GM19372 (cell line): ENCODE data around the gene ANTXR1.
"Not testable (repeated sequence)": the region's sequence is repeated elsewhere in the genome, so short reads cannot be mapped to it uniquely, and the experiment has no call there.

Source experiments
- ATAC-seq: cut with Tn5 transposase; IDR thresholded peaks from one replicate; pipeline ENCODE4 v1.9.1; 2021; ENCODE audit warnings: mild to moderate bottlenecking, low read depth, moderate library complexity; ENCODE audit not compliant: unreplicated experiment

Gene ANTXR1

GRCh38 chr2:69171897-69172525, 159.0 kb downstream of the ANTXR1 start:
- no peak for ATAC-seq

- ATAC-seq: no peak
Observed at GRCh38 chr2:69173706-69174105, 160.7 kb downstream of the ANTXR1 start.

- ATAC-seq: not testable (repeated sequence)
Observed at GRCh38 chr2:69174211-69174610, 161.2 kb downstream of the ANTXR1 start.

GRCh38 chr2:69175790-69176715, 163.1 kb downstream of the ANTXR1 start:
- ATAC-seq: no peak

- ATAC-seq: no peak
Observed at GRCh38 chr2:69177063-69177771, 164.2 kb downstream of the ANTXR1 start.

- ATAC-seq: no peak
Observed at GRCh38 chr2:69177785-69178636, 165.0 kb downstream of the ANTXR1 start.

- no peak for ATAC-seq
Observed at GRCh38 chr2:69178756-69179155, 165.8 kb downstream of the ANTXR1 start.

- ATAC-seq: no peak
Observed at GRCh38 chr2:69180227-69180626, 167.2 kb downstream of the ANTXR1 start.

GRCh38 chr2:69180974-69181373, 168.0 kb downstream of the ANTXR1 start:
- ATAC-seq: no peak

- no peak for ATAC-seq
Observed at GRCh38 chr2:69181806-69182427, 168.9 kb downstream of the ANTXR1 start.

GRCh38 chr2:69183659-69184058, 170.7 kb downstream of the ANTXR1 start:
- ATAC-seq: no peak

GRCh38 chr2:69184224-69184623, 171.2 kb downstream of the ANTXR1 start:
- ATAC-seq: no peak

- ATAC-seq: no peak
Observed at GRCh38 chr2:69185807-69186206, 172.8 kb downstream of the ANTXR1 start.

GRCh38 chr2:69186614-69187013, 173.6 kb downstream of the ANTXR1 start:
- no peak for ATAC-seq

GRCh38 chr2:69188182-69188900, 175.4 kb downstream of the ANTXR1 start:
- ATAC-seq: no peak

GRCh38 chr2:69190743-69191404, 177.9 kb downstream of the ANTXR1 start:
- ATAC-seq: no peak

- ATAC-seq: no peak
Observed at GRCh38 chr2:69191634-69192033, 178.7 kb downstream of the ANTXR1 start.

- ATAC-seq: no peak
Observed at GRCh38 chr2:69192176-69192945, 179.4 kb downstream of the ANTXR1 start.
